Upper lobe of right lung (tissue), 1 donor: ENCODE results near the gene ACTN1. TPM values are rescaled to one million over a fixed set of nuclear protein-coding genes. Genes with fewer than 3 reads are reported as not detected.
A peak's percentile ranks its signal among the peaks of the same experiment; 100 is the strongest.

ENCODE experiments used
- ATAC-seq: fragments of 200-7000 bp; cut with Tn5 transposase; one replicate; pipeline ENCODE4 v1.9.1; 2020; ENCODE audit warnings: mild to moderate bottlenecking, moderate library complexity
- DNase-seq: peaks from one replicate; pipeline ENCODE4 v3.0.0-alpha.2; 2020
- H3K27ac ChIP-seq: fragments of 200-600 bp; one replicate; pipeline ENCODE4 v1.8.0; 2022
- H3K27me3 ChIP-seq: fragments of 200-600 bp; one replicate; pipeline ENCODE4 v1.8.0; 2022; ENCODE audit warnings: mild to moderate bottlenecking
- H3K36me3 ChIP-seq: fragments of 200-600 bp; one replicate; pipeline ENCODE4 v1.8.0; 2022
- H3K4me1 ChIP-seq: fragments of 200-600 bp; one replicate; pipeline ENCODE4 v1.8.0; 2022
- H3K4me3 ChIP-seq: fragments of 200-600 bp; one replicate; pipeline ENCODE4 v1.8.0; 2022; ENCODE audit warnings: mild to moderate bottlenecking
- H3K9me3 ChIP-seq: fragments of 200-600 bp; one replicate; pipeline ENCODE4 v1.8.0; 2022
- CTCF ChIP-seq: fragments of 200-600 bp; IDR thresholded peaks from one replicate; pipeline ENCODE4 v1.8.0; 2022; ENCODE audit warnings: antibody characterized with exemption
- intact Hi-C: fragments of 100-400 bp; cut with DNase I; formaldehyde crosslinking; loops from one replicate; pipeline ENCODE4 v1.11.0; 2022
- total RNA-seq: library from RNA; stranded (reverse); fragmentation: NEBNext Ultra II Directional; extraction: Animal tissue kit (Norgen Biotek cat#: 25700); gene quantifications from one replicate; pipeline ENCODE4 v1.2.1, GENCODE V29; 2021
- donor health status: DM: no; HTN: yes; CAD: no; lungs with severe emphysema.

The ACTN1 gene
- total RNA-seq, 1 donor from 2014 or later: 177 TPM

GRCh38 chr14:68865542-68865941, 113.6 kb downstream of the ACTN1 start:
- ATAC-seq: no peak
- peaks cover 11% of the 10 kb centered on the region for H3K9me3 ChIP-seq
- H3K4me3 ChIP-seq: no peak overlapping the region
- no peak for DNase-seq
- no peak overlapping the region for H3K27ac ChIP-seq
- intact Hi-C loops: no loop called here
- no peaks in the 10 kb centered on the region for H3K36me3 ChIP-seq
- H3K4me1 ChIP-seq: peaks cover 4% of the 10 kb centered on the region
- TF ChIP-seq CTCF: no peak
- H3K27me3 ChIP-seq: no peaks in the 10 kb centered on the region

GRCh38 chr14:68864361-68864750, 114.7 kb downstream of the ACTN1 start:
- intact Hi-C loops: no loop called here
- TF ChIP-seq CTCF: no peak
- peaks cover 4% of the 10 kb centered on the region for H3K4me1 ChIP-seq
- no peaks in the 10 kb centered on the region for H3K36me3 ChIP-seq
- DNase-seq: peak; percentile 28
- H3K9me3 ChIP-seq: peaks cover 11% of the 10 kb centered on the region
- no peaks in the 10 kb centered on the region for H3K27me3 ChIP-seq
- no peak overlapping the region for H3K27ac ChIP-seq
- H3K4me3 ChIP-seq: no peak overlapping the region
- ATAC-seq: peak; percentile 37

GRCh38 chr14:68863610-68864360, 115.3 kb downstream of the ACTN1 start:
- H3K9me3 ChIP-seq: peaks cover 11% of the 10 kb centered on the region
- DNase-seq (no peak), ATAC-seq (no peak)
- H3K4me1 ChIP-seq: peaks cover 4% of the 10 kb centered on the region
- no peak overlapping the region for H3K27ac ChIP-seq
- no peaks in the 10 kb centered on the region for H3K36me3 ChIP-seq
- no peak overlapping the region for H3K4me3 ChIP-seq
- intact Hi-C loops: no loop called here
- TF ChIP-seq CTCF: no peak
- H3K27me3 ChIP-seq: no peaks in the 10 kb centered on the region

GRCh38 chr14:68862954-68863594, 116.0 kb downstream of the ACTN1 start:
- Histone ChIP-seq H3K36me3 (no peaks in the 10 kb centered on the region), H3K4me3 (no peak overlapping the region), H3K4me1 (peaks cover 4% of the 10 kb centered on the region), H3K27ac (no peak overlapping the region), H3K27me3 (no peaks in the 10 kb centered on the region), H3K9me3 (peaks cover 11% of the 10 kb centered on the region)
- DNase-seq: peak; percentile 86
- intact Hi-C loops: no loop called here
- peak; percentile 92 for ATAC-seq
- TF ChIP-seq CTCF: peak; percentile 76

- TF ChIP-seq CTCF: no peak
- Histone ChIP-seq H3K9me3 (peaks cover 11% of the 10 kb centered on the region), H3K4me3 (no peak overlapping the region), H3K4me1 (peaks cover 4% of the 10 kb centered on the region), H3K27ac (no peak overlapping the region), H3K27me3 (no peaks in the 10 kb centered on the region), H3K36me3 (no peaks in the 10 kb centered on the region)
- intact Hi-C loops: no loop called here
- ATAC-seq (no peak), DNase-seq (no peak)
Measured at GRCh38 chr14:68860771-68861170, 118.3 kb downstream of the ACTN1 start.
